Neuron (in vitro differentiated cells): ENCODE data around the gene MSL1.

Experiments used
- H2AFZ ChIP-seq: one replicate; pipeline ENCODE4 v1.6.1; 2013; ENCODE audit warnings: low read depth, mild to moderate bottlenecking, inconsistent platforms, low read length, moderate library complexity
- H3K27me3 ChIP-seq: one replicate; pipeline ENCODE4 v1.6.1; 2013; ENCODE audit warnings: low read length; ENCODE audit not compliant: insufficient read depth
- H3K36me3 ChIP-seq: one replicate; pipeline ENCODE4 v1.6.1; 2013; ENCODE audit warnings: low read length; ENCODE audit not compliant: insufficient read depth
- H3K4me1 ChIP-seq: one replicate; pipeline ENCODE4 v1.6.1; 2013; ENCODE audit warnings: low read length; ENCODE audit not compliant: insufficient read depth
- H3K4me3 ChIP-seq: 2 replicates; pipeline ENCODE4 v1.5.1; 2013; ENCODE audit warnings: mild to moderate bottlenecking, low read length, moderate library complexity
- H3K9me3 ChIP-seq: one replicate; pipeline ENCODE4 v1.6.1; 2013; ENCODE audit warnings: low read length

MSL1 gene

DNA sequence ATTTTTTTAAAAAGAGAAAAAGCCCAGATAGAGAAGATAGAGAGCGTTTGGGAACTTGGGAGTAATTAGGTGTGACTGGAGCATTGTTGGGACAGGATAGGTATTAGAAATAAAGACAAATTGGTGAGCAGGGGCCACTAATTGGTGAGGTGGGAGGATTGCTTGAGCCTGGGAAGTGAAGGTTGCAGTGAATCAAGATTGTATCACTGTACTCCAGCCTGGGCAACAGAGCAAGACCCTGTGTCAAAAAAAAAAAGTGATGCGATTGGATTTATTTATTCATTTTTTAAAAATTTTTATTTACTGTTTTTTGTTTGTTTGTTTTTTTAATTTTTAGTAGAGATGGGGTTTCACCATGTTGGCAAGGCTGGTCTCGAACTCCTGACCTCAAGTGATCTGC lies 23.7 kb downstream of the MSL1 start:
- Histone ChIP-seq H3K4me1 (peaks cover 9% of the 10 kb centered on the region), H2AFZ (no peak overlapping the region), H3K36me3 (peaks cover 74% of the 10 kb centered on the region), H3K9me3 (no peaks in the 10 kb centered on the region), H3K4me3 (no peak overlapping the region), H3K27me3 (no peaks in the 10 kb centered on the region)

DNA sequence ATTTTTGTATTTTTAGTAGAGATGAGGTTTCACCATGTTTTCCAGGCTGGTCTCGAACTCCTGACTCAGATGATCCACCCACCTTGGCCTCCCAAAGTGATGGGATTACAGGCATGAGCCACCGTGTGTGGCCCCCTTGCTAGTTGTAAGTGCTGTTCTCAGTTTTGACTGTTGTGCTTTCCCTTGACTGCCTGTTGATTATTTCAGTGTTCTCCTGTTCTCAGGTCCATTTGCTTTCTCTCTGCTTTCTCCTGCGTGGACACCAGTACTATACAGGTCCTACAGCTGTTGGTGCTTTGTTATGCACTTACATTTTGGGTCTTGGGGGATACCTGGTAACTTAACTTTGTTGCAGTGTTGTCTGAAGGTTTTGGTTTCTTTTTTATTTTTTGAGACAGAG lies 26.8 kb downstream of the MSL1 start:
- H3K9me3 ChIP-seq: no peaks in the 10 kb centered on the region
- H3K4me3 ChIP-seq: no peak overlapping the region
- no peaks in the 10 kb centered on the region for H3K27me3 ChIP-seq
- peaks cover 70% of the 10 kb centered on the region for H3K36me3 ChIP-seq
- H3K4me1 ChIP-seq: no peaks in the 10 kb centered on the region
- no peak overlapping the region for H2AFZ ChIP-seq

DNA sequence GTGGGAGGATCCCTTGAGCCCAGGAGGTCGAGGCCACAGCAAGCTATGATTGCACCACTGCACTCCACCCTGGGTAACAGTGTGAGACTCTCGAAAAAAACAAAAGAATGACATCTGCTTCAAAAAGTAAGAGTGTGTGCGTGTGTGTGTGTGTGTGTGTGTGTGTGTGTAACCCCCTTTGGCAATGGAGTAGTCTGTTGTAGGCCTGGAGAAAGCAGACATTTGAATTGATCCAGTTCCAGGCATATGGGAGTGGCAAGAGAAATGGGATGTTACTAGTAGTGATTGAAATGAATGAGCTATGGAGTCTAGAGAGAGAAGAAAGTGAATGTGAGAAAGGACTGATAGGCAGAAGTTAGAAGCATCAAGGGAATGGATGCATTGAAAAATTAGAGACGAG lies 28.5 kb downstream of the MSL1 start:
- no peak overlapping the region for H3K4me3 ChIP-seq
- H3K9me3 ChIP-seq: no peaks in the 10 kb centered on the region
- H3K27me3 ChIP-seq: no peaks in the 10 kb centered on the region
- H3K36me3 ChIP-seq: peaks cover 74% of the 10 kb centered on the region
- H3K4me1 ChIP-seq: no peaks in the 10 kb centered on the region
- no peak overlapping the region for H2AFZ ChIP-seq

DNA sequence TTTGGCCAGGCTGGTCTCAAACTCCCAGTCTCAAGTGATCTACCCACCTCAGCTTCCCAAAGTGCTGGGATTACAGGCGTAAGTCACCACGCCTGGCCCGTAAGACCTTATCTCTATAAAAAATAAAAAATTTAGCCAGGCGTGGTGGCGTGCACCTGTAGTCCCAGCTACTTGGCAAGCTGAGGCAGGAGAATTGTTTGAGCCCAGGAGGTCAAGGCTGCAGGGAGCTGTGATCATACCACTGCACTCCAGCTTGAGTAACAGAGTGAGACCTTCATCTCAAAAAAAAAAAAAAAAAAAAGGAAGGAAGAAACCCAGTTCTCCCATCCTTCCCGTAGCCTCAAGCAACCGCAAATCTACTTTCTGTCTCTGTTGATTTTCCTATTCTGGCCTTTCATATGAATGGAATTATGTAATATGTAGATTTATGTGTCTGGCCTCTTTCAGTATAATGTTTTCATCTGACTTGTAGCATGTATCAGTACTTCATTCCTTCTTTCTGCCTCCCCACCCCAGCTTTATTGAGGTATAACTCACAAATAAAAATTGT lies 29.7 kb downstream of the MSL1 start:
- Histone ChIP-seq H3K36me3 (peaks cover 74% of the 10 kb centered on the region), H3K27me3 (no peaks in the 10 kb centered on the region), H3K9me3 (no peaks in the 10 kb centered on the region)

DNA sequence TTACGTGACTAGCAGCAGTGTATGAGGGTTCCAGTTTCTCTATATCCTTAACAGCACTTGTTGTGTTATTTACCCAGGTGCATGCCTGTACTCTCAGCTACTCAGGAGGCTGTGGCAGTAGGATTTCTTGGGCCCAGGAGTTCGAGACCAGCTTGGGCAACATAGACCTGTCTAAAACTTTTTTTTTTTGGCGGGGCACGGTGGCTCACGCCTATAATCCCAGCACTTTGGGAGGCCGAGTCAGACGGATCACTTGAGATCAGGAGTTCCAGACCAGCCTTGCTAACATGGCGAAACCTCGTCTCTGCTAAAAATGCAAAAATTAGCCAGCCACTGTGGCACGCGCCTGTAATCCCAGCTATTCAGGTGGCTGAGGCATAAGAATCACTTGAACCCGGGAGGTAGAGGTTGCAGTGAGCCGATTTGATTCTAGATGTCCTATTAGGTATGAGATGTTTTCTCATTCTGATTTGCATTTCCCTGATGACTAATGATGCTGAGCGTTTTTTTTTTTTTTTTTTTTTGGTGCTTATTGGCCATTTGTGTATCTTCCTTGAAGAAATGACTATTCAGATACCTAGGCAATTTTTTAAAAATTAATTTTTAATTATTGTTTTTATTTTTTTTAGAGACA lies 31.9 kb downstream of the MSL1 start:
- Histone ChIP-seq H3K27me3 (no peaks in the 10 kb centered on the region), H3K9me3 (no peaks in the 10 kb centered on the region), H3K4me3 (no peak overlapping the region), H3K36me3 (peaks cover 60% of the 10 kb centered on the region), H2AFZ (no peak overlapping the region), H3K4me1 (no peaks in the 10 kb centered on the region)

More for the DNA sequence above, 29.7 kb downstream of the MSL1 start:
- Histone ChIP-seq H3K4me1 (no peaks in the 10 kb centered on the region), H2AFZ (no peak overlapping the region), H3K4me3 (no peak overlapping the region)

DNA sequence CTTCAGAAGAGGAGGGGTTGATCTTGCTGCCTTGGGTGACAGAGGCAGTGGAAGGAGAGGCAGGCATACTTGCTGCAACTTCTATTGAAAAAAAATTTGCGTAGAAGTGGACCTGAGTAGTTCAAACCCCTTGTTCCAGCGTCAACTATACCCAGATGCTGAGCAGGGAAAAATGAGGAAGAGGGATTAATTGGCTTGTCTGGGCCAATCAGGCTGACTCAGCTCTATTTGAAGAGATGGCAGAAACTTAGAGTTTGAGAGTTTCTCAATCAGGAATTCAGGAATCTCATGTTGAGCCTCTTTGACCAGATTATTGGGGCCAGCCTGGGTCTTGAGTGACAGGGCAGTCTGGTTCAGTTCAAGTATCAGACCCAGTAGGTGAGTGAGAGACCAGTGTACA lies 36.2 kb downstream of the MSL1 start:
- peaks cover 60% of the 10 kb centered on the region for H3K36me3 ChIP-seq

DNA sequence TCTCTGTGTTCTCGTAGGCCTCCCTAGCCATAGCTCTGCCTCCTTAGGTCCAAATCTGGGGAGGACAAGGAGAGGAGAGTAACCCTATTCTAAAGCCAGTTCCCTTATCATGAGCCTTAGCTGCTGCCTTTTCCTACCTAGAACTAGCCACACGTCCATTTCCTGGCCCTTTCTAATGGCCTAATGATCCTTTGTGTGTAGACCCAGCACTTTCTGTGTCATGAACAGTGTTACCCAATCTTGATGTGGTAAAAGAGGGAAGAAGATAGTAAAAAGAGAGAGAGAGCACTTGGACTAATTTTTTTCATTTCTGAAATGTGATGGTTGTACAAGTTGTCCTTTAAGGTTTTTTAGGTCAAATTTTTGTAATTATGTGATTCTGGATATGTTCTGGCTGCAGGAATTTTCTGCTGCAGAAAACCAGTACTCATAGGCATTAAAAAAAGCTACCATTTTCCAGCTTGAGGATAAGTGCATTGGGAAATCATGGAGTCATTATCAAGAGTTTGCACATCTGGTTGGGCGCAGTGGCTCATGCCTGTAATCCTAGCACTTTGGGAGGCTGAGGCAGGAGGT lies 36.8 kb downstream of the MSL1 start:
- Histone ChIP-seq H3K27me3 (no peaks in the 10 kb centered on the region), H3K4me3 (no peak overlapping the region), H3K36me3 (peaks cover 60% of the 10 kb centered on the region)

More for the DNA sequence above, 36.2 kb downstream of the MSL1 start:
- no peaks in the 10 kb centered on the region for H3K4me1 ChIP-seq
- no peak overlapping the region for H2AFZ ChIP-seq
- no peaks in the 10 kb centered on the region for H3K9me3 ChIP-seq
- no peaks in the 10 kb centered on the region for H3K27me3 ChIP-seq
- H3K4me3 ChIP-seq: no peak overlapping the region

DNA sequence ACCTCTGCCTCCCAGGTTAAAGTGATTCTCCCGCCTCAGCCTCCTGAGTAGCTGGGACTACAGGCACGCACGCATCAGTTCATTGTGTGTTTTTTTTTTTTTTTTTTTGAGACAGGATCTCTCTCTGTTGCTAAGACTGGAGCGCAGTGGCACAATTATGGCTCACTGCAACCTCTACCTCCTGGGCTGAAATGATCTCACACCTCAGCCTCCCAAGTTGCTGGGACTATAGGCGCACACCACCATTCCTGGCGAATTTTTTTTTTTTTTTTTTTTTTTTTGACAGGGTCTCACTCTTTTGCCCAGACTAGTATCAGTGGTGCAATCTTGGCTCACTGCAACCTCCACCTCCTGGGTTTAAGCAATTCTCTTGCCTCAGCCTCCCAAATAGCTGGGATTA lies 37.7 kb downstream of the MSL1 start:
- Histone ChIP-seq H3K4me1 (no peaks in the 10 kb centered on the region), H3K36me3 (peaks cover 63% of the 10 kb centered on the region), H3K9me3 (no peaks in the 10 kb centered on the region), H3K4me3 (no peak overlapping the region), H2AFZ (no peak overlapping the region), H3K27me3 (no peaks in the 10 kb centered on the region)

More for the DNA sequence above, 36.8 kb downstream of the MSL1 start:
- no peaks in the 10 kb centered on the region for H3K4me1 ChIP-seq
- no peak overlapping the region for H2AFZ ChIP-seq
- H3K9me3 ChIP-seq: no peaks in the 10 kb centered on the region

DNA sequence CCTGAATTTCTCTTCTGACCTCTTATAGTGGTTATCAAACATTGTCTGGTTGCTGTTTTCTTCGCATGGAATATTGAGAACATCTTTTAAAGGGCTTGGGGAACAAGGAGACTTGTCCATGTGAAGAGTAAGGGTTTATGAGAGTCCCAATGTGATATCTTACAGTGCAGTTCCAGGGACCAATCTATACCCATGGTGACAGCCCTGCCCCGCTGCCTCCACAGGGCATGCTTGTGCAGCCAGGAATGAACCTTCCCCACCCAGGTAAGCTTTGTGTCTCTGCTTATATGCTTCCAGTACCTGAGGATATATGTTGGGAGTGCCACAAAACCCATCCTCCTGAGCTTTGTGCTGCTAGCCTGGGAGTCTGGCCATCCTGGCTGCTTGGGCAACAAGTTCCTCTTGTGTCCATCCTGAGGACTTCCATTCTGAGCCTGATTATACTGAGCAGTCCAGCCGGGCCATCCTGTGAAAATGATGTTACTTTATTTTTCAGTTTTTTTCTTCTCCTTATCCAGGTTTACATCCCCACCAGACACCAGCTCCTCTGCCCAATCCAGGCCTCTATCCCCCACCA lies 46.0 kb downstream of the MSL1 start:
- Histone ChIP-seq H3K27me3 (no peaks in the 10 kb centered on the region), H3K4me3 (no peak overlapping the region), H3K36me3 (peaks cover 88% of the 10 kb centered on the region)

DNA sequence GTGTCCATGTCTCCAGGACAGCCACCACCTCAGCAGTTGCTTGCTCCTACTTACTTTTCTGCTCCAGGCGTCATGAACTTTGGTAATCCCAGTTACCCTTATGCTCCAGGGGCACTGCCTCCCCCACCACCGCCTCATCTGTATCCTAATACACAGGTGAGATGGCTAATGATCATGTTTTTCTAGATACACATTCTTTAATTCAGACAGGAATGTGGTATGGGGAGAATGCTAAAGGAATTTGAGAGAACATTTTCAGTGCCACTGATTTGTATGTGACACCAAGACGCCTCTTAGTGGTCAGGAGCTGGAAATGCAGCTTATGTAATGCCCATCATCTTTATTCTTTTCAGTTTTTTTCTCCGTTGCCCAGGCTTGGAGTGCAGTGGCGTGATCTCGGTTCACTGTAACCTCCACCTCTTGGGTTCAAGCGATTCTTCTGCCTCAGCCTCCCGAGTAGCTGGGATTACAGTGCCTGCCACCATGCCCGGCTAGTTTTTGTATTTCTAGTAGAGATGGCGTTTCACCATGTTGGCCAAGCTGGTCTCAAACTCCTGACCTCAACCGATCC lies 46.6 kb downstream of the MSL1 start:
- H3K36me3 ChIP-seq: peaks cover 87% of the 10 kb centered on the region
- H2AFZ ChIP-seq: no peak overlapping the region
- no peak overlapping the region for H3K4me3 ChIP-seq
- no peaks in the 10 kb centered on the region for H3K9me3 ChIP-seq
- no peaks in the 10 kb centered on the region for H3K27me3 ChIP-seq
- no peaks in the 10 kb centered on the region for H3K4me1 ChIP-seq

More for the DNA sequence above, 46.0 kb downstream of the MSL1 start:
- Histone ChIP-seq H2AFZ (no peak overlapping the region), H3K4me1 (no peaks in the 10 kb centered on the region), H3K9me3 (no peaks in the 10 kb centered on the region)

DNA sequence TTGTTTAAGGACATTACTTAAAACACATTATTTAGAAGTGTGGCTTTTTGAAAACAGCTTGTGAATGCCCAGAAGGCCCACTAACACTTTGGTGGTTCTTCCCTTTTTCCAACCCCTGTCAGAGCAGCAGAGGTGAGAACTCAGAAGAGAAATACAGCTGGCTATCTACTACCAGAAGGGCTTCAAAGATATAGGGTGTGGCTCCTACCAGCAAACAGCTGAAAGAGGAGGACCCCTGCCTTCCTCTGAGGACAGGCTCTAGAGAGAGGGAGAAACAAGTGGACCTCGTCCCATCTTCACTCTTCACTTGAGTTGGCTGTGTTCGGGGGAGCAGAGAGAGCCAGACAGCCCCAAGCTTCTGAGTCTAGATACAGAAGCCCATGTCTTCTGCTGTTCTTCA lies 48.6 kb downstream of the MSL1 start:
- H3K27me3 ChIP-seq: no peaks in the 10 kb centered on the region
- no peak overlapping the region for H2AFZ ChIP-seq
- H3K4me3 ChIP-seq: no peak overlapping the region
- peaks cover 80% of the 10 kb centered on the region for H3K36me3 ChIP-seq
- peaks cover 7% of the 10 kb centered on the region for H3K4me1 ChIP-seq
- H3K9me3 ChIP-seq: no peaks in the 10 kb centered on the region

DNA sequence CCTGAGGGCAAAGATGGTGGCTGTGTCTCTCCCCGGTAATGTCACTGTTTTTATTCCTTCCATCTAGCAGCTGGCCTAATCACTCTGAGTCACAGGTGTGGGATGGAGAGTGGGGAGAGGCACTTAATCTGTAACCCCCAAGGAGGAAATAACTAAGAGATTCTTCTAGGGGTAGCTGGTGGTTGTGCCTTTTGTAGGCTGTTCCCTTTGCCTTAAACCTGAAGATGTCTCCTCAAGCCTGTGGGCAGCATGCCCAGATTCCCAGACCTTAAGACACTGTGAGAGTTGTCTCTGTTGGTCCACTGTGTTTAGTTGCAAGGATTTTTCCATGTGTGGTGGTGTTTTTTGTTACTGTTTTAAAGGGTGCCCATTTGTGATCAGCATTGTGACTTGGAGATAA lies 50.0 kb downstream of the MSL1 start:
- Histone ChIP-seq H3K9me3 (no peaks in the 10 kb centered on the region), H3K4me3 (no peak overlapping the region), H3K36me3 (peaks cover 81% of the 10 kb centered on the region), H3K4me1 (peaks cover 7% of the 10 kb centered on the region), H3K27me3 (no peaks in the 10 kb centered on the region), H2AFZ (no peak overlapping the region)

DNA sequence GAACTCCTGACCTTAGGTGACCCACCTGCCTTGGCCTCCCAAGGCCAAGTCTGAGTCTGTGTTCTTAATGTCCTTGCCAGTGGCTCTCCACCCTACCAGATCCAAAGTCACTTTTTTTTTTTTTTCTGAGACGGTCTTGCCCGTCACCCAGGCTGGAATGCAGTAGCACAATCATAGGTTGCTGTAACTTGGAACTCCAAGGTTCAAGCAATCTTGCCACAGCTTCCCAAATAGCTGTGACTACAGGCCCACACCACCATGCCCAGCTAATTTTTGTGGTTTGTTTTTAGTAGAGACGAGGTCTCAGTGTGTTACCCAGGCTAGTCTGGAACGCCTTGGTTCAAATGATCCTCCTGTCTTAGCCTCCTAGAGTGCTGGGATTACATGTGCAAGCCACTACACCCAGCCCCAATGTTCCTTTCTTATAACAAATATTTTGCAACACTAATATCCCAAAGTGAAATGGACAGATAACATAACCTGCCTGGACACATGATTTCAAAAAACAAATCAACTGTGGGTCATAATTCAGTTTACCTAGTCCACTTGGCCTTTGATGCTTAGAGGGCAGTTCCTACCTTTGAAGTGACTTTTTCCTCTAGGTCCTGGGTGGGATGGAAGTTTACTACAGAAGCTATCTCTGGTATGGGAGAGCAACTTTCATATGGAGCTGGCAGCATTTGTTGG lies 51.5 kb downstream of the MSL1 start:
- Histone ChIP-seq H3K27me3 (no peaks in the 10 kb centered on the region), H3K36me3 (peaks cover 69% of the 10 kb centered on the region), H3K9me3 (no peaks in the 10 kb centered on the region), H3K4me3 (no peak overlapping the region), H3K4me1 (peaks cover 7% of the 10 kb centered on the region), H2AFZ (no peak overlapping the region)
